GM21360 (cell line): ENCODE data around the gene PPIP5K2.
A peak's percentile ranks its signal among the peaks of the same experiment; 100 is the strongest.

Experiments
- ATAC-seq: cut with Tn5 transposase; IDR thresholded peaks from one replicate; pipeline ENCODE4 v1.9.1; 2021; ENCODE audit warnings: mild to moderate bottlenecking, moderate library complexity; ENCODE audit not compliant: unreplicated experiment

Gene PPIP5K2

DNA sequence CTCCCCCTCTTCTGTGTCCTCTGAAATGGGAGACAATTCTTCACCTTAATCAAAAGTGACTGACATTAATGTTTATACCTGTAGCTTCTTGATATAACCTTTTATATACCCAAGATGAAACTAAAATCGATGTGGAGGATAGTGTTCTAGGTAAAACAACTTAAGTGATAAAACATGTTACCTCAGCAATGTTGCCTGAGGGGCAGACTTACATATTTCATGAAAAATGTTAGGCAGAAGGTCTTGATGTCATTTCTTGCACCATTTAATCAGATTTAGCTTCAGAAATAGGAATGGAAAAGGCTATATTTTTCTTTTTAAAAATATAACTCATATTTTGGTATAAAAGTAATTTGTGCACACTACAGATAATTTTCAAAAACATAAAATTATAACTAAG, 115.8 kb downstream of the PPIP5K2 start:
- ATAC-seq = no peak

DNA sequence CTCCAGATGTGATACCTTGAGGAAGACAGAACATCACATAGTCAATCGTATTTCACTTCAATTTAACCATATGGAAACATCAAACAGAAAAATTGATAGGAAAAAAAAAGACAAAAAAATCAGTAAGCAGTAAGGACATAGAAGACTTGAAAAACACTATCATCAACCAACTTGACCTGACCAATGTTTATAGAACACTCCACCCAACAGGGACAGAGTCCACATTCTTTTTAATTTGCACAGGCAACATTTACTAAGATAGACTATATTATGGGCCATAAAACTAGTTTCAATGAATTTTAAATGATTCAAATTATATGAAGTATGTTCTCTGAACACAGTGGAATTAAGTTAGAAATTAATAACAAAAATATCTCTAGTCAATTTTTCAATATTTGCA, 117.7 kb downstream of the PPIP5K2 start:
- ATAC-seq = no peak

DNA sequence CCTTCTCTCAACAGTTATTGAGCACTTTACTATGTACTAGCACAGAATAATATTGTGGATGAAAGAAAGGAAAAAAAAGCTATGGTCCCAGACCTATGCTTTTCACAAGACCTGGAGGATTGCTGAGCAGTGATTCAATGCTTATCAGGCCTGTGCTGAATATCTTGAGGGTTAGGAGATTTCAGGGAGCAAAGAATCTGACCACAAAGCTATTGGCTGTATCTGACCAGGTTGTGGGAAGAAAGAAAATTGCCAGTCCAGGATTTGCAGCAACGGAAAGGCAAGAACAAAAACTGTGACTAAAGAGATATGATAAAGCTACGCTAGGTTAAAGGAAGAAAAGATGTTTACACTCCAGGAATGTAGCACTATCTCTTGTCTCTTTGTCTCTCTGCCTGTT, 123.6 kb downstream of the PPIP5K2 start:
- no peak for ATAC-seq

DNA sequence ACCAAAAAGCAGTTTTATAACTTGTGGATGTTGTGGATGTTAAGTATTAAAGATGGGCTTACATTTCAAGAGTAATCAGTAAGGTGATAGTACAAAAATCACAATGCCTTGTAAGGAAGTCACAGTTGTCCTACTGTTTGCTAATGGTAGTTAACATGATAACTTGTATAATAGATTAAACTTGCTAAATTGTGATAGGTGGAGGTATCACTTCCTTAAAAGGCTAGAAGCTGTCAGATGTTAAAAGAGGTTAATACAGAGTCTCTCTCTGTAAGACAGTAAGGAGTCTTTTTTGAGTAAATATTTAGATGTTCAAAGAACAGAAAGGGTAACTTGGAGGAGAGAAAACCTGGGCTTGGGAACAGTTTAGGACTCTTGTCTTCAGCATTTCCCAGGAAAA, 124.3 kb downstream of the PPIP5K2 start:
- ATAC-seq = no peak

DNA sequence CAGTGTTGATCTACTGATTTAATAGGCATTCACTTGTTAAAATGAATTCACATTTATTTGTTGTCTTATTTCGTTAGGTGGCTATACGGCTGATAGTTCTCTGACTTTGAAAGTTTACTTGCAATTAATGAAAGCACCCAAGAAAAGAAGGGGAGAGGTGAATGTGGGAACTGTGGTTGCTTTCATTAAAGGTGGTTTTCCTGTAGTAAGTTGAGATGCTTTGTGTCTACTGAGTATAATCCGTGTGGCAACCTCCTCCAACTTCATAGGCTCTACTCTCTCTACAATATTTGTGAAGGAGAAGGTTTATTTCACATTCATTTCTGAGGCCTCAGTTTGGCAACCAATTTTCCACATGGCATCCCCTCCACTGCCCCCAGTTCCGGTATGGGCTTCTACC, 125.7 kb downstream of the PPIP5K2 start:
- no peak for ATAC-seq

DNA sequence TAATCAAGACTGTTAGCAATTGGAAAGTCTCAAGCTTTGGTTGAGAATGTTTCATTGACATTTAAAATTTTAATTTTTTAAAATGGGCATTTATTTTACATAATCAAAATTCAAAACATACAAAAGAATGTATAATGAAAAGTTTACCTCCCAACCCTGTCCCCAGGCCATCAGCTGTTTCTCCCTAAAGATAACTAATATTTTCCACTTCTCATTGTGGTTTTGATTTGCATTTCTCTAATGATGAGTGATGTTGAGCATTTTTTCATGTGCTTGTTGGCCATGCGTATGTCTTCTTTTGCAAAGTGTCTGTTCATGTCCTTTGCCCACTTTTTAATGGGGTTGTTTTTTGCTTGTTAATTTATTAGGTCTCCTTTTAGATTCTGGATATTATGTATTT, 127.0 kb downstream of the PPIP5K2 start:
- no peak for ATAC-seq

DNA sequence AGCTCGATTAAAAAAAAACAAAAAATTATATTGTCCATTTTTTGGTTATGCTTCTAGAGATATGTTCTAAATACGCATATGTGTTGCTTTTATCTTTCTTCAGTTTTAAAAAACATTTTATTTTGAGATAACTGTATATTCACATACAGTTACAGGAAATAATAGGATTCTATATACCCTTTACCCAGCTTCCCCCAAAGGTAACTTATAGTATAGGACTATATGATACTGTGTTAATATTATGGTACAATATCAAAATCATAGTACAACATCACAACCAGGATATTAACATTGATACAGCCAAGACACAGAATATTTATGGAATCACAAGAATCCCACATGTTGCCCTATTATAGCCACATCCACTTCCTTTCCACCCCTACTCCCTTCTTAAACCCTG, 129.0 kb downstream of the PPIP5K2 start:
- ATAC-seq = no peak

DNA sequence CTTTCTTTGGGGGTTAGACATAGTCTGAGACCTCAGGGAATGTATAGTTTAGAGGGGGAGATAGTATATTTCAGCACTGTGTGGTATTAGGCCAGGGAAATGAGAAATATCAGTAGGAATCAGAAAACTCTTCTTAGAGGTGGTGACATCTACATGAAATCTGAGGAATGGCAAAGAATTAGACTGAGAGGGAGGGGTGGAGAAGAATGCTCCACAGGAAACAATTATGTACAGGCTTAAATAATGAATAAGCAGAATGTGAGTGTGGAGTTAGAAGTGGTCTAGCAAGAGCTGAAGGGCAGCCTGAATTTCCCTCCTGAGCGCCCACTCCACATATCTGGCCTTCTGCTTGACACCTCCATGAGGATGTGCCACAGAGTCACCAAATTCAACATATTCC, 134.8 kb downstream of the PPIP5K2 start:
- no peak for ATAC-seq

DNA sequence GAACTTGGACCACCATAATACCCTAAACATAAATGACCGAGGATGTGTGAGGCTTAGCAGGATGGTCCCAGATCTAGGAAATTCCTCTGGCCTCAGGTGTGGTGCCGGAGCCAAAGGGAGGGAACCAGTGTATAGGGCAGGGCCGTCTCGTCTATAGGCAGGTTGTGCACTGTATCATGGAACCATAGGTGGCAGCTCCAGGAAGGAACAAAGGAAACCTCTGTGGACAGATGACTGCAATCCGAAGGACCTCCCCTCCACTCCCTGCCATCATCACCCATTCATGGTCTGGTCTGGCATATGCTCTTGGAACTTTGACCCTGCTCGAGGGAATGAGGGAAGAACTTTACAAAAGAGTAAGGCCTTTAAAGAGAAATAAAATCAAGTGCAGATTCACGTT, 135.6 kb downstream of the PPIP5K2 start:
- no peak for ATAC-seq

DNA sequence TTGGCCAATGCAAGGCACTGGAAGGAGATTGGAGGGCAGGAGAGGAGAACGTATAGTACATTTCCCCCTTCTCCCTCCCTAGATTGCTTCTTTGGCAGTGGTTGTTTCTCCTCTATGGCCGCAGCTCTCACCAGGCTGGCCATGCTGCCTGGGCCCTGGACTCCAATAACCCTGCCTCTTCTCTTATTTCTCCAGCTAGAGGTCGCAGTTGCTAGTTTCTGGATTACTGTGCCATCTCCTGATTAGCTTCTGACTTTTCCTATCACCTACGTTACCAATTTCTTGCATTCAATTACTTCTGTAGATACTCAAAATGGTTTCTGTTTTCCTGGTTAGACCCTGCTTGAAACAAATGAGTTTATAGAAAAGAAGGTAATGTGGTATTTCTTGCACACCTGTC, 136.1 kb downstream of the PPIP5K2 start:
- ATAC-seq = no peak

DNA sequence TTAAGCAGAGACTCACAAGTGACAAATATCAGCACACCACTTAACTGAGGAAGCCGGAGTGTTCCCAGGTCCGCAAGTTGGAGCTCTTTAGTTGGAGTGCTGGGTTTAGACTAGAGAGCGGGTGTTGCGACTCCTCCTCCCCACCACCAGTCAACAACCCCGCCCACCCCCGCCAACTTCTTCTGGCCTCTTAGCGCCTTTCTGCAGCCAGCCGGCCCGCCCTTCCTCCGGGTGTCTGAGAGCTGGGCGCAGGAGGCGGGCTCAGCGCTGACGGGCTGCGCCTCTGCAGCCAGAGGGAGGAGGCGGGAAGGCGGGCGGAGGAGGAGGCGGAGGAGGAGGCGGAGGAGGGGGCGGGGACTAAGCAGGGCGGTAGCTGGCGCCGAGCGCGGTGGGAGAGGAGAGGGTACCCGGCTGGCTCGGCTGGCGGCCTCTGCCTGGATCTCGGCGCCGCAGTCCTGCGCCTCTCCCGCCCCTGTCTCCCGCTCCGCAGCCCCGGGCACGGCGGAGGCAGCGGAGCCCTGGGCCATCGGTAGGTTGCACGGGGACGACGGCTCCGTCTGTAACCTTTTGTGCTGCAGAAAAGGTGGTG, 138.4 kb downstream of the PPIP5K2 start, which contains the start of gene MACIR:
MACIR (plus strand) TSS at position 396 of the 589 bp plus-strand sequence. CDS start 17,157 bp downstream, outside the sequence.
- ATAC-seq = peak; percentile 85

DNA sequence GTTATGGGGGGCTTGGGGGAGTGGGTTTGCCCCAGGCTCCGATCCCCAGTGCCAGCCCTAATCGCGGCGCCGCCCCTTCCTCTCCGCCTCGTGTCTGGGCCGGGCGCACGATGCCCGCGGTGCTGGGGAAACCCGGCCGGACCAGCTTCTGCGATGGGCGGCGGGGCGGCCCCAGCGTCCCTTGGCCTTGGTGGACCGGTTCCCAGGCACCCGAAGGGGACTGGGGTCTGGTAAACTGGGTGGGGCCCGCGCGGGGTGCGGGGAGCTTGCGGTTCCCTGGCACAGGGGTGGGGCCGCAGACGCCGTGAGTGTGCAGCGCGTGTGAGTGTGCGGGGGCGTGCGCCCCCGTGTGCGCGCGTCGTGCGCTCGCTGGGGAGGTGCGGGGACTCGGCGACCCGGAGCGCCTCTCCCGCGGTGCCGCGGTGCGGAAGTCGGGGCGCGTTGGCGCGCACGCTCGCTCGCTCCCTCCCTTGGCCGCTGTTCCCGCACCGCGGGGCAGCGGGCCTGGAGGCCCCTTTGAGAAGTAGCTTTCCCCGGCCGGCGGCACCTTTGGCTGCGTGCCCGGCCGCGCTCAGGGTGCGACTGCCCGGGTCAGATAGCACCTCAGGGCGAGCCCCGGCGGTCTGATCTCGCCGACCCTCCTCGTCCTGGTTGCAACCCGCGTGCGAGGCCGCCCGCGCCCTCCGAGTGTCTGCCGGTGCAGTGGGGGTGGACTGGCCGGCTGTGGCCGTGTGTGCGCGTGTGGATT, 139.0 kb downstream of the PPIP5K2 start:
- ATAC-seq = peak; percentile 34

DNA sequence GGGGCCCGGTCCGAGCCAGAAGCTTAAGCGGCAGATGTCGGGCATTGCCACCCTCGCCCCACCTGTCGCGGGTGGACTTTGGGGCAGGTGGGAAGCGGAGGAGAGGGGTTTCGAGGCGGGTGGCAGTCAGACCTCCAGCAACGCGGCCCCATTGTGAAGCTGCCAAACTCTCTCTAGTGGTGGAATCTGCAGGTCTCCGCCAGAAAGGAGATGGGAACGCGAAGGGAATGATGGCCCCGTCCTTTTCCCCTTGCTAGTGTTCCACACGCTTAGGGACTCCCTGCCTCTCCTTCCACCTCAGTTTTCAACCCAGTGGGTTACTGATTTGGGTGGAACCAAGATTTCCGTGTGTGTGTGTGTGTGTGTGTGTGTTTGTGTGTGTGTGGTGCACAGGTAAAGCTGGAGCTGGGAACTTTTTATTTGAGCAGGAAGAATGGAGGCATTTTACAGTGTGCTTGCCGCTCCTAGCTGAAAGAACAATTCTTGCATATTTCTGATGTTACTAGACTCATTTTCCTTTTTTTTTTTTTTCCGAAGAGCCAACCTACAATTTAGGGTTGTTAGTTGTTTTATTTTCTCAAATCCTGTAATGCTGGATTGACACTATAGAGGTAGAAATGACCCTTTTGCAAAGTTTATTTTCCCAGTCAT, 139.7 kb downstream of the PPIP5K2 start:
- no peak for ATAC-seq

DNA sequence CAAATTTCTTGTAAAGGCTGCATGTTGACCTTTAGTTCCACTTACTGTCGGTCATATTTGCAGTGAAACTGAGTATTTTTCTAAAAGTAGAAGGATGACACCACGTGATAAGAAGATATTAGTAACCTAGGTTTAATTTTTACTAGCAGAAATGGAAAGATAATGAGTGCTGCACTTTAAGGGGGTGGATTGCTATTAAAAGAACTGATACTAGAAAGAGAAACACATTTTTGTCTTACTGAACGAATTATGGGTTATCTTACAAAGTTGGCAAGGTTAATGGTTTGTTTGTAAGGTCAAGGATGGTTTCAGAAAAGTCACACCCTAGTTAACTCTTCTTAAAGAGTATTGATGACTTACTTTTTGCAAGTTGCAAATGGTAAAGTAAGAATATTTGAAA, 140.8 kb downstream of the PPIP5K2 start:
- peak; percentile 8 for ATAC-seq
